Heart right ventricle (tissue), 16 donors: Measurements from ENCODE around the gene MEIOB. TPM values are rescaled to one million over a fixed set of nuclear protein-coding genes. Genes with fewer than 3 reads are reported as not detected.
A peak's percentile ranks its signal among the peaks of the same experiment; 100 is the strongest.

Experiments used
- ATAC-seq, 8 donors: fragments of 200-7000 bp; cut with Tn5 transposase; one replicate each; pipeline ENCODE4 v1.9.1; 2020; ENCODE audit warnings: mild to moderate bottlenecking in 8 of 8, moderate library complexity in 8 of 8, moderate number of reproducible peaks in 1 of 8
- DNase-seq, 2 donors: peaks; one replicate each; pipeline ENCODE4 v3.0.0-alpha.2; 2020
- H3K27ac ChIP-seq, 10 donors: fragments of 200-600 bp; sonication (generic) in 2 of 10; one replicate each; pipeline versions ENCODE4 v1.5.0 to v1.8.0; 2020 to 2022; ENCODE audit warnings: mild to moderate bottlenecking in 3 of 10
- H3K27me3 ChIP-seq, 7 donors: fragments of 200-600 bp; one replicate each; pipeline ENCODE4 v1.8.0; 2021 to 2022; ENCODE audit warnings: mild to moderate bottlenecking in 2 of 7
- H3K36me3 ChIP-seq, 9 donors: fragments of 200-600 bp; sonication (generic) in 1 of 9; one replicate each; pipeline versions ENCODE4 v1.5.0 to v1.8.0; 2020 to 2022; ENCODE audit warnings: mild to moderate bottlenecking in 2 of 9
- H3K4me1 ChIP-seq, 9 donors: fragments of 200-600 bp; sonication (generic) in 1 of 9; one replicate each; pipeline versions ENCODE4 v1.5.0 to v1.8.0; 2020 to 2022; ENCODE audit warnings: mild to moderate bottlenecking in 4 of 9
- H3K4me3 ChIP-seq, 10 donors: fragments of 200-600 bp; sonication (generic) in 2 of 10; one replicate each; pipeline versions ENCODE4 v1.5.0 to v1.8.0; 2020 to 2022; ENCODE audit warnings: mild to moderate bottlenecking in 7 of 10, moderate library complexity in 2 of 10
- H3K9me3 ChIP-seq, 11 donors: fragments of 200-600 bp in 10 of 11; sonication (generic) in 2 of 11; one replicate each; pipeline versions ENCODE4 v1.5.0 to v1.8.0; 2013 to 2022; ENCODE audit warnings: mild to moderate bottlenecking in 2 of 11, control low read depth in 1 of 11, moderate library complexity in 1 of 11
- CTCF ChIP-seq, 9 donors: fragments of 200-600 bp; sonication (generic) in 2 of 9; IDR thresholded peaks; one replicate each; pipeline versions ENCODE4 v1.5.0 to v1.8.0; 2021 to 2022; ENCODE audit warnings: antibody characterized with exemption in 9 of 9, mild to moderate bottlenecking in 5 of 9, moderate library complexity in 1 of 9
- WGBS, 2 donors: extraction: QIAGEN DNeasy Blood & Tissue Kit; methylation state at CpG; one replicate each; pipeline ENCODE4 v1.1.7; 2013; ENCODE audit warnings: inconsistent platforms in 1 of 2; 5-methylcytosine and 5-hydroxymethylcytosine counted together
- intact Hi-C, 10 donors: fragments of 100-400 bp; cut with DNase I; formaldehyde crosslinking; loops; one replicate each; pipeline versions ENCODE4 v1.11.1 to v1.14.2; 2022
- polyA plus RNA-seq, 2 donors: library from polyadenylated mRNA; stranded (reverse); fragments of 200-250 nt; gene quantifications; one replicate each; pipeline ENCODE4 v1.2.3, GENCODE V29; 2013
- total RNA-seq, 10 donors: library from RNA; stranded (reverse); fragmentation: NEBNext Ultra II Directional in 3 of 10; extraction: Animal tissue kit (Norgen Biotek cat#: 25700) in 3 of 10; gene quantifications; one replicate each; pipeline versions ENCODE4 v1.2.1 to v1.2.4, GENCODE V29; 2021 to 2023
- donor health status: Arrhythmogenic right ventricular cardiomyopathy.
- donor health status: ischemic (EF 13 %, LVEDD 7.1; RV severe dilation, severe dysfunction).
- donor health status: healthy with polysubstance abuse.
- donor health status: DM: no; HTN: yes; CAD: no.
- donor health status: DM: no; HTN: no; CAD: no.
- donor health status: ischemic (EF 25% LVEDD 6.9; RV normal size, moderate dysfunction).
- donor health status: ischemic (EF 25% LVEDD 5.7; RV mildly dilated, moderate dysfunction).
- donor health status: healthy.
- donor health status: DM: yes; HTN: yes; CAD: no.
- donor health status: Ischemic cardiomyopathy.
- donor health status: ischemic (EF 35%, LVEDD 5.7; RV mildly dilated, moderate dysfunction).
- donor health status: nonischemic (EF 11% LVEDD 7.7; RV severe dilation, severe dysfunction).
- donor health status: DM: yes; HTN: yes; CAD: no.
- donor health status: PGD.
- donor health status: ischemic (EF 29% LVEDD 5.4; RV normal size, mild dysfunction).
- donor health status: nonischemic (EF 23%, LVEDD 6.1; RV moderate dilation, normal function).

MEIOB gene
- total and polyA plus RNA-seq, 12 donors = not detected

- Histone ChIP-seq H3K4me1 (peaks cover 6 to 57% (median 49%) of the 10 kb centered on the region in 9 donors), H3K36me3 (peaks cover 0 to 43% (median 11%) of the 10 kb centered on the region in 9 donors), H3K27me3 (no peaks in the 10 kb centered on the region), H3K9me3 (no peaks in the 10 kb centered on the region), H3K4me3 (peak overlapping the region in 9 of 10 donors; percentile 72 to 96 (median 83)), H3K27ac (peak overlapping the region in 7 of 10 donors; percentile 61 to 90 (median 85))
- no peak for TF ChIP-seq CTCF (IDR thresholded peaks at IDR 0.05)
- no peak for DNase-seq
- intact Hi-C loops = no loop called here
- no peak for ATAC-seq
- 68 to 80% methylated on average over 15 of the region's 15 CpGs for WGBS, 2 donors
These were observed 46.5 kb downstream of the MEIOB start for GRCh38 chr16:1825381-1825863.

- H3K4me1 ChIP-seq = peaks cover 5 to 41% (median 35%) of the 10 kb centered on the region in 9 donors
- no peak for DNase-seq
- TF ChIP-seq CTCF (IDR thresholded peaks at IDR 0.05) = peak in 2 of 9 donors; percentile 8 to 23
- no peak for ATAC-seq
- no peak overlapping the region for H3K27ac ChIP-seq
- 52 to 59% methylated on average over 9 of the region's 9 CpGs for WGBS, 2 donors
- H3K36me3 ChIP-seq = peaks cover 0 to 42% (median 13%) of the 10 kb centered on the region in 9 donors
- H3K9me3 ChIP-seq = no peaks in the 10 kb centered on the region
- H3K27me3 ChIP-seq = no peaks in the 10 kb centered on the region
- intact Hi-C loops = no loop called here
- no peak overlapping the region for H3K4me3 ChIP-seq
These were observed 48.1 kb downstream of the MEIOB start for GRCh38 chr16:1823821-1824220.

GRCh38 chr16:1822801-1823200, 49.2 kb downstream of the MEIOB start:
- intact Hi-C loops = no loop called here

GRCh38 chr16:1821861-1822611, 49.9 kb downstream of the MEIOB start:
- DNase-seq (no peak), ATAC-seq (no peak)
- intact Hi-C loops = no loop called here
- Histone ChIP-seq H3K4me3 (no peak overlapping the region), H3K36me3 (peaks cover 0 to 58% (median 24%) of the 10 kb centered on the region in 9 donors), H3K27me3 (no peaks in the 10 kb centered on the region), H3K27ac (no peak overlapping the region), H3K4me1 (peaks cover 3 to 26% (median 20%) of the 10 kb centered on the region in 9 donors), H3K9me3 (no peaks in the 10 kb centered on the region)
- TF ChIP-seq CTCF (IDR thresholded peaks at IDR 0.05) = no peak
- 95% methylated on average over 24 of the region's 24 CpGs for WGBS, 2 donors

More at GRCh38 chr16:1822801-1823200, 49.2 kb downstream of the MEIOB start:
- H3K4me1 ChIP-seq = peaks cover 3 to 31% (median 25%) of the 10 kb centered on the region in 9 donors
- WGBS, 2 donors = 94 to 96% methylated on average over 16 of the region's 16 CpGs
- H3K9me3 ChIP-seq = no peaks in the 10 kb centered on the region
- TF ChIP-seq CTCF (IDR thresholded peaks at IDR 0.05) = no peak
- no peaks in the 10 kb centered on the region for H3K27me3 ChIP-seq
- ATAC-seq (no peak), DNase-seq (no peak)
- peaks cover 0 to 52% (median 19%) of the 10 kb centered on the region in 9 donors for H3K36me3 ChIP-seq
- H3K27ac ChIP-seq = no peak overlapping the region
- H3K4me3 ChIP-seq = no peak overlapping the region
